ELR (cell line): Measurements from ENCODE around the gene DMPK.
"Not testable (repeated sequence)": the region's sequence is repeated elsewhere in the genome, so short reads cannot be mapped to it uniquely, and the experiment has no call there.

Source experiments
- DNase-seq: peaks from one replicate; pipeline ENCODE4 v3.0.0-alpha.2; 2015; ENCODE audit warnings: low read depth

The DMPK gene

GRCh38 chr19:45745606-45746005 lies 36.7 kb downstream of the DMPK start:
- DNase-seq, result no peak

GRCh38 chr19:45742969-45743368 lies 39.3 kb downstream of the DMPK start:
- no peak for DNase-seq

GRCh38 chr19:45739498-45740439 lies 42.5 kb downstream of the DMPK start:
- DNase-seq, result peak; percentile 20

GRCh38 chr19:45733160-45733810 lies 49.0 kb downstream of the DMPK start, which contains the start of gene MEIOSIN:
Gene MEIOSIN (plus strand): TSS chr19:45733439. CDS start chr19:45735377, 1,938 bp downstream.
- no peak for DNase-seq

GRCh38 chr19:45730368-45731288 lies 51.7 kb downstream of the DMPK start, which contains the start of gene FBXO46:
Gene FBXO46 (minus strand): TSS chr19:45730896. CDS start chr19:45713495, 17,401 bp downstream.
- peak; percentile 98 for DNase-seq

- DNase-seq, result no peak
These were observed 52.4 kb downstream of the DMPK start for GRCh38 chr19:45729800-45730290.

- not testable (repeated sequence) for DNase-seq
These were observed 53.6 kb downstream of the DMPK start for GRCh38 chr19:45728683-45729082.

GRCh38 chr19:45720065-45720464 lies 62.2 kb downstream of the DMPK start:
- not testable (repeated sequence) for DNase-seq
